ENCODE measurements around the gene LEUTX.

The LEUTX gene

GRCh38 chr19:39778763-39779162 lies at the start of gene LEUTX:
Gene LEUTX, plus strand, starts transcription at chr19:39778854. Its CDS starts 67 bp downstream, at chr19:39778921.
- H3K36me3 ChIP-seq, result no peaks in the 10 kb centered on the region
- H3K27ac ChIP-seq, result no peak within 1 kb of the TSS
- H3K27me3 ChIP-seq, result peaks cover 47% of the 10 kb centered on the region
- no peaks in the 10 kb centered on the region for H3K9me3 ChIP-seq
- no peak within 1 kb of the TSS for H3K4me3 ChIP-seq (ENCODE audit: low read depth in 1 of 2, low read length in 1 of 2)
- no peak for TF ChIP-seq CTCF (IDR thresholded peaks at IDR 0.05)
- H3K4me1 ChIP-seq (ENCODE audit: control insufficient read depth in 1 of 2, insufficient read depth in 1 of 2, low read depth in 1 of 2, low read length in 1 of 2), result no peaks in the 10 kb centered on the region

GRCh38 chr19:39729594-39729993 lies 49.1 kb upstream of the LEUTX start:
- Histone ChIP-seq H3K36me3 (peaks cover 25% of the 10 kb centered on the region), H3K4me3 (ENCODE audit: low read depth in 1 of 2, low read length in 1 of 2) (no peak overlapping the region), H3K9me3 (no peaks in the 10 kb centered on the region), H3K4me1 (ENCODE audit: control insufficient read depth in 1 of 2, insufficient read depth in 1 of 2, low read depth in 1 of 2, low read length in 1 of 2) (no peaks in the 10 kb centered on the region), H3K27me3 (peaks cover 7% of the 10 kb centered on the region), H3K27ac (no peak overlapping the region)
- no peak for TF ChIP-seq CTCF (IDR thresholded peaks at IDR 0.05)

GRCh38 chr19:39731685-39732084 lies 47.0 kb upstream of the LEUTX start:
- H3K27me3 ChIP-seq, result peaks cover 7% of the 10 kb centered on the region

GRCh38 chr19:39733841-39734240 lies 44.8 kb upstream of the LEUTX start:
- Histone ChIP-seq H3K27me3 (peaks cover 7% of the 10 kb centered on the region), H3K4me1 (ENCODE audit: control insufficient read depth in 1 of 2, insufficient read depth in 1 of 2, low read depth in 1 of 2, low read length in 1 of 2) (peaks cover 12 to 22% of the 10 kb centered on the region in 2 experiments), H3K27ac (no peak overlapping the region), H3K9me3 (no peaks in the 10 kb centered on the region), H3K36me3 (peaks cover 25% of the 10 kb centered on the region), H3K4me3 (ENCODE audit: low read depth in 1 of 2, low read length in 1 of 2) (no peak overlapping the region)
- TF ChIP-seq CTCF (IDR thresholded peaks at IDR 0.05), result no peak

More at GRCh38 chr19:39731685-39732084, 47.0 kb upstream of the LEUTX start:
- Histone ChIP-seq H3K9me3 (no peaks in the 10 kb centered on the region), H3K4me1 (ENCODE audit: control insufficient read depth in 1 of 2, insufficient read depth in 1 of 2, low read depth in 1 of 2, low read length in 1 of 2) (peaks cover 0 to under 1% of the 10 kb centered on the region in 2 experiments), H3K4me3 (ENCODE audit: low read depth in 1 of 2, low read length in 1 of 2) (no peak overlapping the region), H3K36me3 (peaks cover 25% of the 10 kb centered on the region), H3K27ac (no peak overlapping the region)
- TF ChIP-seq CTCF (IDR thresholded peaks at IDR 0.05), result no peak

GRCh38 chr19:39735688-39736087 lies 43.0 kb upstream of the LEUTX start:
- Histone ChIP-seq H3K4me3 (ENCODE audit: low read depth in 1 of 2, low read length in 1 of 2) (no peak overlapping the region), H3K9me3 (no peaks in the 10 kb centered on the region), H3K27ac (no peak overlapping the region), H3K36me3 (peaks cover 25% of the 10 kb centered on the region), H3K27me3 (peaks cover 12% of the 10 kb centered on the region), H3K4me1 (ENCODE audit: control insufficient read depth in 1 of 2, insufficient read depth in 1 of 2, low read depth in 1 of 2, low read length in 1 of 2) (peaks cover 17 to 39% of the 10 kb centered on the region in 2 experiments)
- TF ChIP-seq CTCF (IDR thresholded peaks at IDR 0.05), result no peak

- Histone ChIP-seq H3K4me3 (ENCODE audit: low read depth in 1 of 2, low read length in 1 of 2) (no peak overlapping the region), H3K36me3 (peaks cover 21% of the 10 kb centered on the region), H3K9me3 (no peaks in the 10 kb centered on the region), H3K27me3 (peaks cover 12% of the 10 kb centered on the region), H3K27ac (no peak overlapping the region), H3K4me1 (ENCODE audit: control insufficient read depth in 1 of 2, insufficient read depth in 1 of 2, low read depth in 1 of 2, low read length in 1 of 2) (peaks cover 17 to 39% of the 10 kb centered on the region in 2 experiments)
- no peak for TF ChIP-seq CTCF (IDR thresholded peaks at IDR 0.05)
These were observed 42.6 kb upstream of the LEUTX start for GRCh38 chr19:39736088-39736487.

All from neutrophil (primary cell).